ENCODE results near the gene TTC23. TPM values are rescaled to one million over a fixed set of nuclear protein-coding genes. Genes with fewer than 3 reads are reported as not detected.
"Not testable (repeated sequence)": the region's sequence is repeated elsewhere in the genome, so short reads cannot be mapped to it uniquely, and the experiment has no call there.

TTC23 gene
- total RNA-seq, 1 donor from 2014 or later: 11.2 TPM

- no peak for DNase-seq
These were observed 1.2 kb downstream of the TTC23 start for GRCh38 chr15:99248000-99248715.

- DNase-seq: no peak
These were observed 2.3 kb downstream of the TTC23 start for GRCh38 chr15:99247062-99247461.

GRCh38 chr15:99244306-99244705 lies 5.1 kb downstream of the TTC23 start:
- DNase-seq: no peak

GRCh38 chr15:99241752-99242151 lies 7.6 kb downstream of the TTC23 start:
- no peak for DNase-seq

GRCh38 chr15:99239545-99240198 lies 9.7 kb downstream of the TTC23 start:
- no peak for DNase-seq

- DNase-seq: no peak
These were observed 10.5 kb downstream of the TTC23 start for GRCh38 chr15:99238849-99239248.

GRCh38 chr15:99234160-99234559 lies 15.2 kb downstream of the TTC23 start:
- not testable (repeated sequence) for DNase-seq

GRCh38 chr15:99232740-99233139 lies 16.6 kb downstream of the TTC23 start:
- no peak for DNase-seq

- DNase-seq: no peak
These were observed 18.5 kb downstream of the TTC23 start for GRCh38 chr15:99230867-99231266.

GRCh38 chr15:99228120-99228770 lies 21.1 kb downstream of the TTC23 start:
- no peak for DNase-seq

- DNase-seq: no peak
These were observed 22.6 kb downstream of the TTC23 start for GRCh38 chr15:99226802-99227201.

- DNase-seq: no peak
These were observed 24.8 kb downstream of the TTC23 start for GRCh38 chr15:99224372-99225214.

- peak; percentile 27 for DNase-seq
These were observed 36.1 kb downstream of the TTC23 start for GRCh38 chr15:99213187-99213811.

GRCh38 chr15:99212406-99212805 lies 37.0 kb downstream of the TTC23 start:
- no peak for DNase-seq

- DNase-seq: no peak
These were observed 37.5 kb downstream of the TTC23 start for GRCh38 chr15:99211926-99212325.

GRCh38 chr15:99210334-99210733 lies 39.0 kb downstream of the TTC23 start:
- DNase-seq: no peak

- no peak for DNase-seq
These were observed 40.1 kb downstream of the TTC23 start for GRCh38 chr15:99209326-99209725.

GRCh38 chr15:99207672-99208071 lies 41.7 kb downstream of the TTC23 start:
- no peak for DNase-seq

GRCh38 chr15:99202176-99202552 lies 47.2 kb downstream of the TTC23 start:
- DNase-seq: no peak

GRCh38 chr15:99201408-99202175 lies 47.8 kb downstream of the TTC23 start:
- no peak for DNase-seq

- no peak for DNase-seq
These were observed 51.5 kb downstream of the TTC23 start for GRCh38 chr15:99197856-99198255.

All from occipital lobe (tissue), 2 donors.